Measurements from ENCODE around the gene C10orf62. TPM values are rescaled to one million over a fixed set of nuclear protein-coding genes. Genes with fewer than 3 reads are reported as not detected.
A peak's percentile ranks its signal among the peaks of the same experiment; 100 is the strongest.

The C10orf62 gene, protein sequence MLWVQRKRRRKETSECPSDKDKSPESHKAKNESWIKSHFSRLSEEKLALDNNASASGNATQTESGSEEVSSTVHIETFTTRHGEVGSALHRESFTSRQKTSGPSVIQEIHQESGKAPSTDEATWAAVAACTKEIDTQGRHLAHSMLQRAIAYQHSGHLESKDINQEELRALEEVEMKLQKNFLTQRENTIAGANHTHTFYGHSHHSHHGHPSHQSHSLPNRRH
- total RNA-seq, result not detected
- long read RNA-seq, donor 1, result 0 reads
- long read RNA-seq, donor 2, result 0 reads

DNA sequence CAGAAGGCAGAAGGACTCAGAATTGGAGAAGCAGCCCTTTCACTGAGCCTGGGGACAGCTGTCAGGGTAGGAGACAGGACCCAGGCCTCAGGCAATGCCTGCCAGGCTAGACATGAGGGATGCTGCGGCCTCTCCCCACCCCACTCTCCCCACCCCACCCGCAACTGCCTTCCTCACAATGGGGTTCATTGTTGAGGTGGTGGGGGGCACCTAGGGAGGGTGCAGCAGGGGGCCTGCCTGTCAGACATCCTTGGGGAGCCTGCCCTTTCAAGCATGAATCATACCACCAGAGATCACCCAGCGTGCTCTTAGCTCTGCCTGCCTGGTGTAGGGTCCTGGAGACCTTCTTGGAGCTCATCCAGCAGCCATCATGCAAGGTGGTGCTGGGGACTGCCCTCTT lies at the start of gene C10orf62:
C10orf62 (plus strand) TSS at position 243 of the 400 bp plus-strand sequence. CDS start 177 bp downstream, outside the sequence.
- ATAC-seq, result no peak
- intact Hi-C loops (cut with DNase I, micrococcal nuclease), result no loop called here
- Histone ChIP-seq H3K4me1 (ENCODE audit: low read depth) (no peaks in the 10 kb centered on the region), H3K9me3 (no peaks in the 10 kb centered on the region), H3K4me3 (no peak within 1 kb of the TSS), H3K36me3 (ENCODE audit: low read depth) (no peaks in the 10 kb centered on the region)
- TF ChIP-seq, protein P1, sequence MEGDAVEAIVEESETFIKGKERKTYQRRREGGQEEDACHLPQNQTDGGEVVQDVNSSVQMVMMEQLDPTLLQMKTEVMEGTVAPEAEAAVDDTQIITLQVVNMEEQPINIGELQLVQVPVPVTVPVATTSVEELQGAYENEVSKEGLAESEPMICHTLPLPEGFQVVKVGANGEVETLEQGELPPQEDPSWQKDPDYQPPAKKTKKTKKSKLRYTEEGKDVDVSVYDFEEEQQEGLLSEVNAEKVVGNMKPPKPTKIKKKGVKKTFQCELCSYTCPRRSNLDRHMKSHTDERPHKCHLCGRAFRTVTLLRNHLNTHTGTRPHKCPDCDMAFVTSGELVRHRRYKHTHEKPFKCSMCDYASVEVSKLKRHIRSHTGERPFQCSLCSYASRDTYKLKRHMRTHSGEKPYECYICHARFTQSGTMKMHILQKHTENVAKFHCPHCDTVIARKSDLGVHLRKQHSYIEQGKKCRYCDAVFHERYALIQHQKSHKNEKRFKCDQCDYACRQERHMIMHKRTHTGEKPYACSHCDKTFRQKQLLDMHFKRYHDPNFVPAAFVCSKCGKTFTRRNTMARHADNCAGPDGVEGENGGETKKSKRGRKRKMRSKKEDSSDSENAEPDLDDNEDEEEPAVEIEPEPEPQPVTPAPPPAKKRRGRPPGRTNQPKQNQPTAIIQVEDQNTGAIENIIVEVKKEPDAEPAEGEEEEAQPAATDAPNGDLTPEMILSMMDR (IDR thresholded peaks at IDR 0.05), result no peak
- no peak for DNase-seq

DNA sequence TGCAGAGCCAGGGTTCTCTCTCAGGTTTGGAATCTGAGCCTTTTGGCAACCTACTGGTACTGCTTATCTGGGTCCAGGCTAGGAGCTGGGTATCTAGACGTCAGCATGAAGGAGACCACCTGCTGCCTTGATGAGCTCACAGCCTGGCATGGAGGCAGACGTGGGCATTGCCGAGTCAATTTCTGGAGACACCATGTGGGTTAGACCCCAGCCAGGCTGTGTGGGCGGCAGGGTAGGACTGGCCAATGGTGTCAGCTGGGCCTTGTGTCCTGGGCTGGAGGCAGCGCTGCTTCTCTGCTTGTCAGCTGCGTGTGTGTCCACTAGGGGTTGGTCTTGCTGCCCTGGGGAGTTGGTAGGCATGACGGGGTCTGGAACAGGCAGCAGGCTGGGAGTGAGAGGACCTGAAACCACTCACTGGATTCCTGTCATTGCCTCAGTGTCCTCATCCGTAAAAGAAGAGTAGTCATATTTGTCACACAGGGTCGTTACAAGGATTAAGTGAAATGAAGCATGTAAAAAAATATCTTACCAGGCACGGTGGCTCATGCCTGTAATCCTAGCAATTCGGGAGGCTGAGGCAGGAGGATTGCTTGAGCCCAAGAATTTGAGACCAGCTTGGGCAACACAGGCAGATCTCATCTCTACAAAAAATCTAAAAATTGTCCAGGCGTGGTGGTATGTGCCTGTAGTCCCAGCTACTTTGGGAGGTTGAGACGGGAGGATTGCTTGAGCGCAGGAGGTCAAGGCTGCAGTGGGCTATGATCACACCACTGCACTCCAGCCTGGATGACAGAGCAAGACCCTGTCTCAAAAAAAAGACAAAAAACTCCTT lies 48.6 kb upstream of the C10orf62 start:
- no peaks in the 10 kb centered on the region for H3K36me3 ChIP-seq (ENCODE audit: low read depth)
- peak in 1 of 3 donors; percentile 46 for DNase-seq
- H3K4me3 ChIP-seq, result no peak overlapping the region
- TF ChIP-seq, protein P1 (IDR thresholded peaks at IDR 0.05), result no peak
- H3K4me1 ChIP-seq (ENCODE audit: low read depth), result no peaks in the 10 kb centered on the region
- ATAC-seq, result no peak
- intact Hi-C loops (cut with DNase I, micrococcal nuclease), result no loop called here
- no peaks in the 10 kb centered on the region for H3K9me3 ChIP-seq

DNA sequence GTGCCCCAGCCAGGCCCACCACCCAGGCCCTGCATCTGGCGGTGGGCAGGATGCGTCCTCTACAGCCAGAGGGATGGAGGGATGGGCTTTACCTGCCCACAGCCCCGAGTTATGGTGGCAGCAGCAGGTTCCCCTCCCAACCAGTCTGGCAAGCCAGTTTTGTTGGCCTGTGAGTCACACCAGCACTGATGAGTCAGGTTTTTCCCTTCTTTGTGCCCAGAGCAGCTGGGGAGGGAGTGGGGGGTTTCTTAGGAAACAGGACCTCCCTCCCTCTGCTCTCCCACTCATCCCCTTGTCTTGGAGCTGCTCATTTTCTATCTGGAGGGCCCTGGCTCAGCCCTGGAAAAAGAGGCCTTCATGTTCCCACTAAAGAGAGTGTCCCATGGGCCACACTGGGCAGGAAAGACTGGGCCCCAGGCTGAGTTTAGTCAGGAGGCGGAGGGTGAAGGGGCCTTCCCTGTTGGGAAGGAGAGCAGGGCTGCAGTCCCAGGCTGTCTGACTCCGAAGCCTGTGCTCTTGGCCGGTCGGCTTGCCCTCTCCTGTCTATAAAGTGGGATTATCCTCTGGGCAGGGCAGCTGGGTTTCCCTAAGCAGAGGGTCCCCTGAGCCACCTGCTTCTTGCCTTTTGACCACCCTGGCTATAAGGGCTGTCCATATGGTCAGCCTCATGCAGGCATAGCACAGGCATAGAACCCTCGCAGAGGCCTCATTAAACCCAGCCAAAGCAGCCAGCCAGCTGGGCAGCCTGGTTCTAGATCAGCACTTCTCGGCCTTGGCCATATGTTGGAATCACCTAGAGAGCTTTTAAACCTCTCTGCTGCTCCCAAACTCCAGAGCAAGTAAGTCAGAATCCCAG lies 47.1 kb upstream of the C10orf62 start:
- Histone ChIP-seq H3K9me3 (no peaks in the 10 kb centered on the region), H3K36me3 (ENCODE audit: low read depth) (no peaks in the 10 kb centered on the region), H3K4me3 (no peak overlapping the region), H3K4me1 (ENCODE audit: low read depth) (no peaks in the 10 kb centered on the region)
- TF ChIP-seq, protein P1 (IDR thresholded peaks at IDR 0.05), result no peak
- DNase-seq (peak; percentile 34 to 62 (median 37)), ATAC-seq (peak; percentile 72)
- intact Hi-C loops (cut with DNase I, micrococcal nuclease), result no loop called here

DNA sequence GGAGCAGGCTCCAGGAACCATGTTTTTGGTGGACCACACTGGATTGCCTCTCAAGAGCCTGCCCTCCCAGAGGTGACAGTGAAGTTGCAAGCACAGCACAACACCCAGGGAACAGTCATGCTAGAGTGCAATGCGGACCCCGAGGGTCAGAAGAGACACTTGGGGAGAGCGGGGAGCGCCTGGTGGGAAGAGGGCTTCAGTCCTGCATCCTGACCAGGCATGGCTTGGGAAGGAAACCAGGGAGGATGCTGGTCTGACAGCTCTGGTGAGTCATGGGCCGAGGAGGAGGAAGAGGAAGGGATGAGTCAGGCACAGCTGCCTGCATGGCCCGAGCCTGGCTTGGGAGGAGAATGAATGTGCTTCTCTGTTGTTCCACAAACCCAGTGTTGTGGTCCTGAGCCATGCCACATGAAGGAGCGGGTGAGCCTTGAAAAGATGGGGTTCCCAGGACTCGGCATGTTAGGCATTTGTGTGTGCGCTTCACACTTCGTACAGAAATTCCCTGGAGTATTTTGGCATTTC lies 46.4 kb upstream of the C10orf62 start:
- Histone ChIP-seq H3K4me1 (ENCODE audit: low read depth) (no peaks in the 10 kb centered on the region), H3K36me3 (ENCODE audit: low read depth) (no peaks in the 10 kb centered on the region), H3K9me3 (no peaks in the 10 kb centered on the region), H3K4me3 (no peak overlapping the region)
- DNase-seq (peak; percentile 31 to 76 (median 45)), ATAC-seq (peak; percentile 92)
- TF ChIP-seq, protein P1 (IDR thresholded peaks at IDR 0.05), result no peak
- intact Hi-C loops (cut with DNase I, micrococcal nuclease), result no loop called here
